CD4-positive, alpha-beta T cell treated with Interleukin-17A for 4 hours (primary cell): ENCODE data around the gene TMEM150C.
"Not testable (repeated sequence)": the region's sequence is repeated elsewhere in the genome, so short reads cannot be mapped to it uniquely, and the experiment has no call there.

ENCODE experiments used
- DNase-seq: peaks from one replicate; pipeline ENCODE4 v3.0.0-alpha.2; 2020; ENCODE audit warnings: mixed read lengths

The TMEM150C gene

DNA sequence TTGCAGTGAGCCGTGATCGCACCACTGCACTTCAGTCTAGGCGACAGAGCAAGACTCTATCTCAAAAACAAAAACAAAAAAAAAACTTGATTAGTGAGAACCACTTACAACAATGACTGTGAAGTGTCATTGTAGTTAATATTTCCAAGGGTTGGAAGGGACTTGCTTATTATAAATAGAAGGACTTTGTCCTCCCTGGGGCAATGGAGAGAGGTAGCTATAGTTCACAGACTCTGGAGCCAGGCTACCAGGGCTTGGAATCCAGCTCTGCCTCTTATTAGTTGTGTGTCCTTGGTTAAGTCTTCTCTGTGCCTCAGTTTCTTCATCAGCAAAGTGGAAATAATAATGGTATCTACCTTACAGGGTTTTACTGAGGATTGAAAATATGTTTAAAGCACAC lies 51.6 kb downstream of the TMEM150C start:
- no peak for DNase-seq

DNA sequence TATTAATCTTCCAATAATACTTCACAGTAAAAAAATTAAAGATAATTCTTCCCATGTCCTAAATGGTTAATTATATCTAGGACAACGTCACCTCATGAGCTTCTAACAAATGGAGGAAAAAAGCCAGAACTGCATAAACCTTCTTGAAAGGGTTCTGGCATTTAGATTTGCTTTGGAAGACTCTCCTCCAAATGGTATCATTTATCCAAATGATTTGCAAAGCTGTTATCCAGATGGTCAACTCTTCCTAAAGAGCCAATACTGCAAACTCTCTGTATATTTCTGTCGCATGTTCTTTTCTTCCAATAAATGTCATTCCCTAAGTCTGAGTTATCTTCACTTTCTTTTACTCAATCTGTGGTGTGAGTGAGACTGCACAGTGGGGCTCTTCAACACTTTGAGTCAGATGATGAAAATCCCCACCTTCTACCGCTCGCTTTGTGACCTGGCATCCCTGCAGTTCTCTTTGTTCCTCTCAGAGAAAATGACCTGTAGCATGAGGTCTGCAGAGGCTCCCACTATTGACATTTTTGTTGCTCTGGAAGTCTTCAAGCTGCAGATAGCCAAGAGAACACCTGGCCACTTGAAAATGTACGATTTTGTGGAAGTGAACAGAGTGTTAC lies 52.9 kb downstream of the TMEM150C start:
- DNase-seq: no peak

DNA sequence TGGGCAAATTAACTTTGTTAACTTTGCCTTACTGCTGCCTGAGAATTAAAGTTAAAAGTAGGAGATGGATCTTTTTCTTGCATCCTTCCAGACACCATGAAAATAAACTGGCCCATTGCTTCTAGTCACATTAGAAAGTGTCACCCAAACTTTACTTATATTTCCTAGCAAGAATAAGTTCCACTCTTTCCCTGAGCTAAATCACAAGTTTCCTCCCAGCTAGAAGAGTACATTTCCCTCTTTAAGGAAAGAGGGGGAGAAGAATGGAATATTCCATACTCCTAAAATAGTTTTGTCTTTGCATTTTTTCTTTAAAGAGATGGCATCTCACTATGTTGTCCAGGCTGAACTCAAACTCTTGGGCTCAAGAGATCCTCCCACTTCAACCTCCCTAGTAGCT lies 53.8 kb downstream of the TMEM150C start:
- DNase-seq: no peak

DNA sequence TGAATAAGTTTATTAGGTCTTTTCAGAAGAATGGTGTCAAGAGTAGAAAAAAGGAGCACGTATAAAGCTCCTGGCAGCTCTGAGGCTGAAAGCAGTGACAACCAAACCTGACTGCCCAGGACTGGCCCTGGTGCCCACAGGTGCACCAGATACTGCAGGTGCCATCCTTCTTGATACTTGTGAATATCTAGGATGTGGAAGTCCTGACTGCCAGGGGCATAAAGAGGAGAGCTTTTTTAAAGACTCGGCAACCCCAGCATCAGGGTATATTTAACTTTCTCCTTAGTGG lies 60.7 kb downstream of the TMEM150C start:
- no peak for DNase-seq

DNA sequence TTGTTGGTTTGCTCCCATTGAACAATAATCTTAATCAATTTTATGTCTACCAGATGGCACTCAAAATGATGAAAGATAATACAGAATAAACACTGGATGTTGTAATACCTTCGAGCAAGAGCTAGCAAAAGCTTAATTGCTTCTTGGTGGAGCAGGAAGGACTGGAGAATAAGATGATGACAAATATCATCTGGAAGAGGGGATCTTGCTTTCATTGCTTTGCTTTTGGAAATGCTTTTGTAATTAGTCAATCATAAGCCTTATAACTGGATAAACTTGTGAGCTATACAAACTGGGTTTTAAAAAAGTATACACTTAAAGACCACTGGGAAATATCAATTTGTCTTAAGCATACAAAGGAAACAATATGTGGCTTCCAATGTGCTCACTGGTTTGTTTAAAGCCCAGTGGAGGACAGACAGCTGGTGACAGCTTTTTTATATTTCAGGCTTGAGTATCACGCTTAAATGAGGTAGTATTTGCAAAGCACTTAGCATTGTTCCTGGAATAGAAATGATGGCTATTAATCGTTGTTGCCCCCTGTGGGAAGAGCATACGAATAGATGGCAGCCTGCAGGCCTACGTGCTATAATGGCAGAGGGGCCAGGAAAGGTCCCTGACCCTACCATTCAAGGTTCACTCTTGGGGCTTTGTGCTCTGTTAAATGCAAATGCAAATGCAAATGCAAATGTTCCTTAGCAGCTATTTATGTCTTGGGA lies 61.2 kb downstream of the TMEM150C start:
- no peak for DNase-seq

DNA sequence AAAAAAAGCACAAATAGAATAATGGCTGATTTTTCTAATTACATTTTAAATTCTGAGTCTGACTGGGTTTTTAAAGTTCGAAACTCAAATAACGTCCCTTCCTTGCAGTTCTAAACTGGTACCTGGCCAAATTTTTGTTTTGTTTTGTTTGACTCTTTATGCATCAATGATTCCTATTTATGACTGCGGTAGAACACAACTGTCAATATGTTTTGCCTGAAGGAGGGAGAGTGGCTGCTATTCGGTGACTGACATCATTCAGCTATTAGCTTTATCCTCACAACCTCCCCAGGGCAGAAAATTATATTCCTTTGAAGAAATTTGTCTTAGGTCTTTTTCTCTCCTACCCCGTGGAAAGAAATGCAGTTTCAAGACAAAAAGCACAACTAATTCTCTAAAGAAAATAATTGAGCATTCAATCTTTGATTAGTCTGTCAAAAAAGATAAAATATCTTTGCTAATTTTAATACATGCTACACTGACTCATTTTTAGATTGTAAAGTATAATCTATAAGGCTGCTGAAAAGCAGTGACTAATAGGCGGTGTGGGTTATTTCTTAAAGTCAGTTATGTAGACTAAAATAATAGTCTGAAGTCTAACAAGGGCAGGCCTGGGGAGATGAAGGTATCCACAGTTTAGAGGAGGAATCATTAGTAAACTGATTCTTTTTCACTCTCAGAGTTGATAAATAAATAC lies 61.9 kb downstream of the TMEM150C start:
- no peak for DNase-seq

DNA sequence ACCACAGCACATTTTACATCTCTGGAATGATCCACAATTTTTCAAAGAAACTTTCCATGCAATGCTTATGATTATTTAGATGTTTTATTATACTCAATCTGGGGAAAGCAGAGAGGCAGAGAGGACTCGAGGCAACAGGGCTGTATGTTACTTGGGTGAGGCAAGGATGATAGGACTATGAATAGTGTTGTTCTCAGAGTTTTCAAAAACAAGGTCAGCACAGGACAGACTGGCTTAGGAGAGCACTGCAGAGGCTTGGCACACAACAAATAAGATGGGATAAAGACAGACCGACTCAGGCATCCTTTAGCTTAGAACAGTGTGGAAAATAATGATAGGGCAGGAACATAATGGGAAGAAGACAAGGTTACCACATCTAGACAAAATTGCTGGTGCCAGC lies 65.4 kb downstream of the TMEM150C start:
- DNase-seq: no peak

DNA sequence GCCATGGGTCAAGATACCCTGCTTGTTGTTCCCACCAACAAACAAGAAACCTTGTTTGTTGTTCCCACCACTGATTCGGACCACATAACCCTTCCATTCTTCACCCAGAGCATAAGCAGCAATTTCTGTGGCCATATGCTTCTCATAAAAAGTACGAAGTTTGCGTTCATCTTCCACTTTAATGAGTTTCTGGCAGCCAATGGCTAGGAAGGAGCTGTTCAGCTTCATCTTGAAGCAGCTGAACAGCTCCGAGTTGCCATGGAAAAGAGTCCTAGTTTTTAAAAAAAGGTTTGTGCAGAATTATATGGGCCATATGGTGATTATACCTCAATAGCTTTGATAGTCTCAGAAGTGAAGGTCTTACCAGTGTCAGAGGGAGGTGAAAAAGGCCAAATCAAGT lies 66.1 kb downstream of the TMEM150C start:
- no peak for DNase-seq

DNA sequence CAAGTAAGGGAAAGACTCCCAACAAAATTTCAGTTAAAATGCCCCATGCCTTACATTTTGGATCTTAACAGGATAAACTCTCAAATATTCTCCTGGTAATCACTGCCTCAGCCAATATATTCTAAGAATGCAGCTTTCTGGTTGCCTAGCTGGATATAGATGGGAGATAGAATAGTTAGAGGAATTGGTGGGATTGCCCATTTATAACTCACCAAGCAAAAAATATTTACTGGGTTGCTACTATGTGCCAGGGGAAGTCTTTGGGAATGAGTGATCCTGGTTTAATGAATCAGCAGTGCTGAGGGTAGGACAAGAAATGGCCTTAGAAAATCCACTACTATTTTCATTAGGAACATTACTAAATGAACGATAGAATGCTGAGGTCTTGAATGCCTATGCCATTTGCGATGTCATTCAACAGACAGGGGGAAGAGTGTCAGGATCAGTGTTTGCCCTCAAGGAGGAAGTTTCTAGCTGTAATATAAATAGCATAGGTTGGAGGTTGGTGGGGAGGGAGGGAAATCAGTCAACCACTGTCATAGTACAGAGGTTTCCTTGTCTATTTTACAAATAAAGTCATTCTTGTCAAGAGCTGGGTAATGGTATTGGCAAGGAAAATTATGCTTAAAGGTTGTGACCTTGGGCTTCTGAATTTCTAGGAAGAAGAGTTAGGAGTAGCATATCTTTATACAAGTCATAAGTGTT lies 67.9 kb downstream of the TMEM150C start:
- no peak for DNase-seq

DNA sequence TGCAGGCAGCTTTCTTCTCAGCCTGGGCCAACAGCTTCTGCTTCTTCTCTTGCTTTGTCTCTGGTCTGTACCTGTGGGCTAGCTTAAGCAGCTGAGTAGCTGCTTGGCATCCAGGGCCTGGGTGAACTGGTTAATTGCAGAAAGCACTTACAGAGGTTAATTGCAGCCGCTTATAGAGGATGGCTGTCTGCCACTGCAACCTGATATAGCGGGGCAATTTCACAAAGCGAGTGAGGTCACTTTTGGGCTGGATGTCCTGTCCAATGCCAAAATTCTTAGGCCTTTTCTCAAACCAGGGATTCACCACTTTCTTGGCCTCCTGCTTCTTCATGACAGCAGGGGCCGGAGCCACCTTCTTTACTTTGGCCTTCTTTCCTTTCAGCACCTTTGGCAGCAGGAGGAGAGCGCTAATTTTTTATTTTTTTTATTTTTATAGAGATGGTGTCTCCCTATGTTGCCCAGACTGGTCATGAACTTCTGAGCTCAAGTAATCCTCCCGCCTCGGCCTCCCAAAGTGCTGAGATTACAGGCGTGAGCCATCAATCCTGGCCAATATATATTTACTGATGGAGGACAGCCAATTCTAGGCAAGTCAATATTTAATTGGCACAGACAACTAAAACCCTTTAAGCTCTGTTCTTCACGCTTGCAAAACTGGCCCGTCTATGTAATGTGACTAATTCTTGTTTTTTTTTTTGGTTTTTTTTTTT lies 70.4 kb downstream of the TMEM150C start:
- DNase-seq: no peak

DNA sequence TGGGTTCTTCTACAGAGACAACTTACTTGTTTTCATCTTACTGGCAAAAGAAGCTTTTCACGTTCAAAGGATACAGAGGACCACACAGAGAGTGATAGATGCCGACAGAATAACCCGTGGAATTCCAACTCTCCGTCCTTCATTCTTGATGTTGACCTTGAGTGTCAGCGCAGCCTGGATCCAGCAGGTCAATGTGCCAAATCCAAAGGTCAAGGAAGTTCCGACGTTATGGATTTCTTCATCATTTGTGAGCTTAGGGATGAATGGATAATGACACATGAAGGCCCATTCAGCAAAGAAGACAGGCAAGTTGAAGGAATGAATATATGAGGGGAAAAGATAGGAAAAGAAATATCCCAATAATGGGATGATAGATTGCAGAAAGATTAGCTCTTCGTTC lies 71.8 kb downstream of the TMEM150C start:
- no peak for DNase-seq

DNA sequence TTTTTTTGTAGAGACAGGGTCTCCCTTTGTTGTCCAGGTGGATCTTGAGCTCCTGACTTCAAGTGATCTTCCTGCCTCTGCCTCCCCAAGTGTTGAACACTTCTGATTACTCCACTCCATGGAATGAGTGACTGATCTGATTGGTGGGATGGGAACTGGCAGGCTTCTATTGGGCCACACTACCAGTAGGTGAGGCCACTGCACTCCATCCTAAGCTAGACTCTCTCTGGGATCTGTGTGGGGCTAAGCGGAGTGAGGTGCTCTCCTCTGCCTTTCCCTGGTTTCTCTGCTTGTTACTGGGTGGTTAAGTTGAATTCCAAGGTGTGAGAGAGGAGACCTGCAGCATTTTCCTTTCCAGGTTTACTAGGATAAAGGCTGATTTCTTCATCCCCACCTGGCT lies 72.7 kb downstream of the TMEM150C start:
- DNase-seq: no peak

DNA sequence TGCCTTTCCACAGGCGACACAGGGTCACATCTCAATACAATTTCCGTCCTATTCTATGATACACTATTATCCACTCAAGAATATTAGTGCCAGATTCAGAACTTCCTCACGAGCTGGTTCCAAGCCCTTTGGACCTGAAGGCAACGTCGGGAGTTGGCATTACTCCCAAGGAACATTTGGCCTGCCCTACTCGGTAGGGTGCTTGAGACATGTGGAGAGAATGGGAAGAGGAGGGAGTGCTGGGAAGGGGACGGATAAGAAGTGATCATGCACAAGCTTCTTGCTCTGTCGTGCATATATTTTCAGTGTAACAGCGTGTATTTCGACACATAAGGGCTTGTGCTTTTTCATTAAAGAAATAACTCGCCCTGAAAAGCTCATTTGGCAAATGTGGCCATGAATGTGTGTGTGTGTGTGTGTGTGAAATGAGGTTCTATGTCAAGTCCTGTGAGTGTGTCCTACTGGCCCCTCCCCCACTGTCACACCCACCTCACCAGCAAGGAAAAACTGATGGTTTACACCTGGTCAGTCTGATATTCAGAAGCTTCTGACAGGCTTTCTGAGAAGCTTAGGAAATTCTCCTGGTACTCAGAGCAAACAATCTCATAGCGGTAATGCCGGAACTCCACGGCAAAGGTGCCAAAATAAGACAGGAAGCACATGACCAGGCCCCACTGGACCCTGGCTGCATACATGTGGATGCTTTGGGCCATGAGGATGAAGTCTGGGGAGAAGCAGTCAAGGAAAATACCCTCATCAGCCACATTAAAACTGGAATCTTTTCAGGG lies 76.6 kb downstream of the TMEM150C start:
- DNase-seq: no peak

DNA sequence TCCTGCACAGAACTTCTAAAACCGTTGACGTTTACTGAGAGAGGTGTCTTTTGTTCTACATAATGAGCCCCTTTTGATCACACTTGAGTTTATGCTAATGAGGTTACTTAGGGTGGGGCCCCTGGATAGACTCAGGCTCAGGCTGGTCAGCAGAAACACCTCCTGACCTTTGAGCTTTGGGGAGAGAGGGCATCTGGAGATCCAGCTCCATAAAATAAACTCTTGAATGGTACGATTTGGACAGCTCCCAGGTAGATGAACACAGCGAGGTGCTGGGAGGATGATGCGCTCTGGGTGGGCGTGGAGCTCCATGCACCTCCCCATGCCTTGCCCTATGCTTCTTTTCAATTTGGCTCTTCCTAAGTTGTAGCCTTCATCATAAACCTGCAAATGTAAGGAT lies 79.4 kb downstream of the TMEM150C start:
- no peak for DNase-seq

DNA sequence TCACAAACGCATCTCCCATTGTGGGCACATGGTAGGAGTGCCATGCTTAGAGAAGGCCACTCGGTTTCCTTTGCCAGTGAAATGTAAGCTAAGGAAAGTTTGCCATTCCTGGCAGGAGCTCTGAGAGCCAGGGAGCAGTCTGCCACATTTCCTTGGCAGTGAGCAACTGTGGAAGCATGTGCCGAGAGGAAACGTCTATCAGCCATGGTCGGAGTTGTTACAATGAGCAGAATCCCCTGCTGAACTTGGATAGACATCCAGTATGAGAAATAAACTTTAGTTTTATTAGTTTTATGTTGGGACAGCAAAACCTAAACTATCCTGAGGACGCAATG lies 80.3 kb downstream of the TMEM150C start:
- no peak for DNase-seq

DNA sequence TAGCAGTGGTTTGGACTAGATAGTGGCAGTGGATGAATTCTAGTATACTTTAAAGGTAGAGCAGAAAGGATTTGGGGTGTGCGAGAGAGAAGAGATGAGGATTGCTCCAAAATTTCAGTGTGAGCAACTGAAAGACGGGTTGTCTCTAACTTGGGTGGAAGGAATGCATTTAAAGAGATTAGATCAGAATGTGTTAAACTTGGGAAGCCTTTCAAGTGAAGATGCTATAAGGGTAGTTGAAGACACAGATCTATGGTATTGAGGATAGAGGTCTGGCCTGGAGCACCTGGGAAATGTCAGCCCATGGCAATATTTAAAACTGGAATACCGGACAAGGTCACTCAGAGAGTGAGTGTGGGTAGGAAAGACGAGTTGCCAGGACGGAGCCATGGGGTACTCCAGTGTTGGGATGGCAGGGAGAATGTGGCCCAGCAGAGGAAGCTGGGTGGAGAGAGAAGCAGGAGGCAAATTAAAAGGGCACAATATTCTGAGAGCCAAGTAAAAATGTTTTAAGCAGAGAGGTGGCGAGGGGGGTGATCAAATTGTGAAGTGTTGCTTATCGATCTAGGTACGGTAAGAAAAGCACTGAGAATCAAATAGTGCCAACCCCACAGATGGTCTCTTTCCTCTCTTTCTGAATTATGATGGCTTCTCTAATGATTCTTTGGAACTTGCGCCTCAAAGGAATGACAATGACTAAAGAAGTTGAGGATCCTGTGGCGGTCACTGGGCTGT lies 80.8 kb downstream of the TMEM150C start:
- DNase-seq: no peak

DNA sequence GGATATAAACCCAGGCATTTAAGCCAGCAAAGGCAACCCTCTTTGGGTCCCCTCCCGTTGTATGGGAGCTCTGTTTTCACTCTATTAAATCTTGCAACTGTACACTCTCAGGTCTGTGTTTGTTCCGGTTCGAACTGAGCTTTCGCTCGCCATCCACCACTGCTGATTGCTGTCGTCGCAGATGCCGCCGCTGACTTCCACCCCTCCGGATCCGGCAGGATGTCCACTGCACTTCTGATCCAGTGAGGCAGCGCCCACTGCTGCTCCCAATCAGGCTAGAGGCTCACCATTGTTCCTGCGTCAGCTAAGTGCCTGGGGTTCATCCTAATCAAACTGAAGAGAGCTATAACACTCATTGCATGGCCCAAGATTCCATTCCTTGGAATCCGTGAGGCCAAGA lies 82.2 kb downstream of the TMEM150C start:
- DNase-seq: no peak

DNA sequence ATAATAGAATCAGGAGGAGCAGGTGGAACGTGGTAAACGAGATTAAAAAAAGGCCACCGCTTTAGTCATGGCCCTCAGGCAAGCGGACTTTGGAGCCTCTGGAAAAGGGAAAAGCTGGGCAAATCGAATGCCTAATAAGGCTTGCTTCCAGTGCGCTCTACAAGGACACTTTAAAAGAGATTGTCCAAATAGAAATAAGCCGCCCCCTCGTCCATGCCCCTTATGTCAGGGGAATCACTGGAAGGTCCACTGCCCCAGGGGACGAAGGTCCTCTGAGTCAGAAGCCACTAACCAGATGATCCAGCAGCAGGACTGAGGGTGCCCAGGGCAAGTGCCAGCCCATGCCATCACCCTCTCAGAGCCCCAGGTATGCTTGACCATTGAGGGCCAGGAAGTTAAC lies 84.3 kb downstream of the TMEM150C start:
- DNase-seq: not testable (repeated sequence)

DNA sequence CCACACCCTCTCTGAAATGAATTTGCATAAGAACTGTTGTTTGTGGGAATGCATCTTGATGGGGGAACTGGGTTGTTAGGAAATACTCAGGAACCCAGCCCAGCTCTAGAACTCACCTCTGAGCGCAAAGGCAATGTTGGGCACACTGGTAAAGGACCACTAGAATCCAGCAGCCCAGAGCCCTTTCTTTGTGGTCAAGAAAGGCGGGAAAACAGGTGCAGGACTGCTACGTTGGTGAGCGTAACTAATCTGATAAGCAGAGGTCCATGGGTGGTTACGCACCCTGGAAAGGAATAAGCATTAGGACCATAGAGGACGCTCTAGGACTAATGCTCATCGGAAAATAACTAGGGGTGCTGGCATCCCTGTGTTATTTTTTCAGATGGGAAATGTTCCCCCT lies 85.9 kb downstream of the TMEM150C start:
- not testable (repeated sequence) for DNase-seq

DNA sequence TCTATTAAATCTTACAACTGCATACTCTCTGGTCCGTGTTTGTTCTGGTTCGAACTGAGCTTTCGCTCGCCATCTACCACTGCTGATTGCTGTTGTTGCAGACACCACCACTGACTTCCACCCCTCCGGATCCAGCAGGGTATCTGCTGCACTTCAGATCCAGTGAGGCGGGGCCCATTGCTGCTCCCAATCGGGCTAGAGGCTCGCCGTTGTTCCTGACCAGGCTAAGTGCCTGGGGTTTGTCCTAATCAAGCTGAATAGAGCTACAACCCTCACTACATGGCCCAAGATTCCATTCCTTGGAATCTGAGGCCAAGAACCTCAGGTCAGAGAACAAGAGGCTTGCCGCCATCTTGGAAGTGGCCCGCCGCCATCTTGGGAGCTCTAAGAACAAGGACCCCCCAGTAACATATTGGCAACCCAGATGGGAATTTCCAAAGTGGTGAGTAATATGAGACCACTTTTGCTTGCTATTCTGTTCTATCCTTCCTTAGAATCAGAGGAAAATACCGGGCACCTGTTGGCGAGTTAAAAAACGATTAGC lies 88.1 kb downstream of the TMEM150C start:
- no peak for DNase-seq

DNA sequence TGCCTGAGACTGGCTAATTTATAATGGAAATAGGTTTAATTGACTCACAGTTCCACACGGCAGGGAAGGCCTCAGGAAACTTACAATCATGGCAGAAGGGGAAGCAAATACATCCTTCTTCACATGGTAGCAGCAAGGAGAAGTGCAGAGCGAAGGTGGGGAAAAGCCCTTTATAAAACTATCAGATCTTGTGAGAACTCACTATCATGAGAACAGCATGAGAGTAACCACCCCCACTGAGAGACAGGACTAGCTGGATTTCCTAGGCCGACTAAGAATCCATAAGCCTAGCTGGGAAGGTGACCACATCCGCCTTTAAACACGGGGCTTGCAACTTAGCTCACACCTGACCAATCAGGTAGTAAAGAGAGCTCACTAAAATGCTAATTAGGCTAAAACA lies 88.7 kb downstream of the TMEM150C start:
- not testable (repeated sequence) for DNase-seq
